ENCODE measurements around the gene JUN.
A peak's percentile ranks its signal among the peaks of the same experiment; 100 is the strongest.

GRCh38 chr1:58779801-58780382 is 4.0 kb downstream of the JUN start:
- TF ChIP-seq POLR2AphosphoS5 (IDR thresholded peaks at IDR 0.05; ENCODE audit: low read depth, low read length) (peak; percentile 44; the same call in 1 of the 2 replicates), REST (IDR thresholded peaks at IDR 0.05; ENCODE audit: insufficient read depth in 1 of 2, low read depth in 2 of 2, low read length in 2 of 2) (no peak)

All from PFSK-1 (cell line).